Liver (tissue), 9 donors: Measurements from ENCODE around the gene MOGAT3. TPM values are rescaled to one million over a fixed set of nuclear protein-coding genes. Genes with fewer than 3 reads are reported as not detected.

Source experiments
- DNase-seq: peaks from one replicate; pipeline ENCODE4 v3.0.0-alpha.2; 2017; ENCODE audit warnings: low spot score
- H3K27ac ChIP-seq, 2 donors: one replicate each; pipeline ENCODE4 v1.7.0; 2013; ENCODE audit warnings: inconsistent platforms in 2 of 2, low read length in 2 of 2, control low read depth in 1 of 2, low read depth in 1 of 2, mild to moderate bottlenecking in 1 of 2
- H3K27me3 ChIP-seq, 4 donors: one replicate each; pipeline versions ENCODE4 v1.6.1 to v1.7.0; 2013; ENCODE audit warnings: low read length in 3 of 4, inconsistent platforms in 1 of 4, mild to moderate bottlenecking in 1 of 4, moderate library complexity in 1 of 4; ENCODE audit not compliant: control insufficient read depth in 4 of 4, insufficient read depth in 4 of 4
- H3K36me3 ChIP-seq, 4 donors: one replicate each; pipeline versions ENCODE4 v1.6.1 to v1.7.0; 2013; ENCODE audit warnings: low read length in 3 of 4, mild to moderate bottlenecking in 3 of 4, low read depth in 1 of 4, moderate library complexity in 1 of 4; ENCODE audit not compliant: control insufficient read depth in 4 of 4, insufficient read depth in 3 of 4
- H3K4me1 ChIP-seq, 4 donors: one replicate each; pipeline versions ENCODE4 v1.6.1 to v1.7.0; 2013; ENCODE audit warnings: low read length in 3 of 4, mild to moderate bottlenecking in 3 of 4, moderate library complexity in 1 of 4; ENCODE audit not compliant: control insufficient read depth in 4 of 4, insufficient read depth in 4 of 4
- H3K4me3 ChIP-seq, 3 donors: one replicate each; pipeline versions ENCODE4 v1.6.1 to v1.7.0; 2013; ENCODE audit warnings: low read length in 3 of 3, control low read depth in 1 of 3, low read depth in 1 of 3, mild to moderate bottlenecking in 1 of 3
- H3K9ac ChIP-seq, 2 donors: one replicate each; pipeline ENCODE4 v1.7.0; 2013; ENCODE audit warnings: low read length in 2 of 2, mild to moderate bottlenecking in 2 of 2, moderate library complexity in 2 of 2, control low read depth in 1 of 2, low read depth in 1 of 2
- H3K9me3 ChIP-seq, 4 donors: one replicate each; pipeline versions ENCODE4 v1.6.1 to v1.7.0; 2013; ENCODE audit warnings: low read length in 3 of 4; ENCODE audit not compliant: control insufficient read depth in 4 of 4
- ATF3 ChIP-seq: IDR thresholded peaks from 2 replicates; pipeline ENCODE4 v1.6.1; 2016; ENCODE audit warnings: antibody characterized with exemption
- CTCF ChIP-seq: fragments of 150-350 bp; IDR thresholded peaks from 2 replicates; pipeline ENCODE4 v1.5.1; 2017; ENCODE audit warnings: improper control_type of control experiment, low read depth, low read length; ENCODE audit not compliant: missing input control
- EGR1 ChIP-seq, 2 donors: IDR thresholded peaks; 2 replicates each; pipeline ENCODE4 v1.6.1; 2016 to 2018; ENCODE audit warnings: antibody characterized with exemption in 2 of 2, low read depth in 2 of 2
- FOXA1 ChIP-seq: IDR thresholded peaks from 2 replicates; pipeline ENCODE4 v1.6.1; 2016; ENCODE audit warnings: antibody characterized with exemption
- HNF4A ChIP-seq, 2 donors: conservative IDR thresholded peaks; 2 replicates each; pipeline ENCODE4 v1.6.1; 2016; ENCODE audit warnings: antibody characterized with exemption in 2 of 2, mild to moderate bottlenecking in 2 of 2
- HNF4G ChIP-seq: IDR thresholded peaks from 2 replicates; pipeline ENCODE4 v1.6.1; 2016; ENCODE audit warnings: antibody characterized with exemption
- JUND ChIP-seq, 2 donors: IDR thresholded peaks; 2 replicates each; pipeline ENCODE4 v1.6.1; 2016; ENCODE audit warnings: antibody characterized with exemption in 2 of 2
- MAX ChIP-seq: IDR thresholded peaks from 2 replicates; pipeline ENCODE4 v1.6.1; 2016; ENCODE audit warnings: antibody characterized with exemption
- NR2F2 ChIP-seq: IDR thresholded peaks from 2 replicates; pipeline ENCODE4 v1.6.1; 2016; ENCODE audit warnings: antibody characterized with exemption
- RAD21 ChIP-seq, 2 donors: IDR thresholded peaks; 2 replicates each; pipeline ENCODE4 v1.6.1; 2016; ENCODE audit warnings: antibody characterized with exemption in 2 of 2, mild to moderate bottlenecking in 2 of 2
- RXRA ChIP-seq, 2 donors: IDR thresholded peaks; 2 replicates each; pipeline ENCODE4 v1.6.1; 2017 to 2018; ENCODE audit warnings: antibody characterized with exemption in 2 of 2, mild to moderate bottlenecking in 1 of 2
- TAF1 ChIP-seq: conservative IDR thresholded peaks from 2 replicates; pipeline ENCODE4 v1.6.1; 2016; ENCODE audit warnings: antibody characterized with exemption, mild to moderate bottlenecking
- YY1 ChIP-seq: IDR thresholded peaks from 2 replicates; pipeline ENCODE4 v1.6.1; 2016; ENCODE audit warnings: antibody characterized with exemption, mild to moderate bottlenecking
- WGBS: extraction: QIAGEN DNeasy Blood & Tissue Kit; methylation state at CpG from one replicate; pipeline ENCODE4 v1.1.7; 2013; 5-methylcytosine and 5-hydroxymethylcytosine counted together
- polyA plus RNA-seq, 2 donors: library from polyadenylated mRNA; stranded (reverse) in 1 of 2; unstranded in 1 of 2; fragments of 200-250 nt in 1 of 2; fragments of >200 nt in 1 of 2; fragmentation: Nextera tagmentation in 1 of 2; extraction: Ambion mirVana in 1 of 2; gene quantifications; one replicate each; pipeline versions ENCODE4 v1.2.1 to v1.2.3, GENCODE V29; 2013 to 2015
- total RNA-seq, 2 donors: library from RNA; depleted of rRNA; stranded (reverse); fragments of >200 nt; gene quantifications; one replicate each; pipeline ENCODE4 v1.2.3, GENCODE V29; 2014
- donor health status: healthy.
- donor health status: healthy.
- donor health status: healthy.
- donor health status: healthy.
- donor health status: healthy.

The MOGAT3 gene
- total and polyA plus RNA-seq, 4 donors, result 1.8 to 7.9 (median 3.7) TPM

- TF ChIP-seq JUND (IDR thresholded peaks at IDR 0.05) (no peak), NR2F2 (no peak), ATF3 (no peak)
These were observed 29.4 kb downstream of the MOGAT3 start (continued) for GRCh38 chr7:101171442-101171837.

- WGBS, result 7% methylated on average over 17 of the region's 17 CpGs
- TF ChIP-seq FOXA1 (no peak), ATF3 (no peak), MAX (no peak), YY1 (no peak), HNF4G (no peak), EGR1 (IDR thresholded peaks at IDR 0.05; ENCODE audit: low read depth in 2 of 2) (no peak), TAF1 (no peak), HNF4A (conservative IDR thresholded peaks at IDR 0.05) (no peak), JUND (IDR thresholded peaks at IDR 0.05) (no peak), RXRA (IDR thresholded peaks at IDR 0.05) (no peak), RAD21 (IDR thresholded peaks at IDR 0.05) (no peak)
These were observed 30.0 kb downstream of the MOGAT3 start for GRCh38 chr7:101170617-101171441.

GRCh38 chr7:101169838-101170551, 30.8 kb downstream of the MOGAT3 start:
- Histone ChIP-seq H3K9ac (no peak overlapping the region), H3K27ac (no peak overlapping the region), H3K27me3 (peaks cover 8 to 23% (median 18%) of the 10 kb centered on the region in 4 donors), H3K36me3 (no peaks in the 10 kb centered on the region), H3K9me3 (no peaks in the 10 kb centered on the region), H3K4me3 (no peak overlapping the region), H3K4me1 (peaks cover 13 to 41% (median 17%) of the 10 kb centered on the region in 4 donors)
- no peak for TF ChIP-seq FOXA1
- peak; percentile 84 to 86 for TF ChIP-seq EGR1 (IDR thresholded peaks at IDR 0.05; ENCODE audit: low read depth in 2 of 2)
- TF ChIP-seq RAD21 (IDR thresholded peaks at IDR 0.05), result peak; percentile 68 to 79
- peak; percentile 76 for TF ChIP-seq CTCF
- DNase-seq, result peak; percentile 85
- WGBS, result 2% methylated on average over 33 of the region's 33 CpGs

More at GRCh38 chr7:101170617-101171441, 30.0 kb downstream of the MOGAT3 start:
- Histone ChIP-seq H3K4me3 (no peak overlapping the region), H3K27me3 (peaks cover 6 to 22% (median 18%) of the 10 kb centered on the region in 4 donors), H3K9ac (no peak overlapping the region), H3K4me1 (peaks cover 8 to 33% (median 16%) of the 10 kb centered on the region in 4 donors), H3K36me3 (no peaks in the 10 kb centered on the region), H3K27ac (no peak overlapping the region), H3K9me3 (no peaks in the 10 kb centered on the region)
- no peak for DNase-seq
